Activated CD4-positive, alpha-beta T cell treated with anti-CD3 and anti-CD28 coated beads, Interleukin-2, amount 50 U/mL, for 4 hours (primary cell): ENCODE results near the gene SETBP1.
"Not testable (repeated sequence)": the region's sequence is repeated elsewhere in the genome, so short reads cannot be mapped to it uniquely, and the experiment has no call there.

Experiments used
- DNase-seq, 2 experiments: peaks; one replicate each; pipeline ENCODE4 v3.0.0-alpha.2; 2020

The SETBP1 gene

GRCh38 chr18:44795241-44795640, 114.6 kb downstream of the SETBP1 start:
- DNase-seq: no peak

DNA sequence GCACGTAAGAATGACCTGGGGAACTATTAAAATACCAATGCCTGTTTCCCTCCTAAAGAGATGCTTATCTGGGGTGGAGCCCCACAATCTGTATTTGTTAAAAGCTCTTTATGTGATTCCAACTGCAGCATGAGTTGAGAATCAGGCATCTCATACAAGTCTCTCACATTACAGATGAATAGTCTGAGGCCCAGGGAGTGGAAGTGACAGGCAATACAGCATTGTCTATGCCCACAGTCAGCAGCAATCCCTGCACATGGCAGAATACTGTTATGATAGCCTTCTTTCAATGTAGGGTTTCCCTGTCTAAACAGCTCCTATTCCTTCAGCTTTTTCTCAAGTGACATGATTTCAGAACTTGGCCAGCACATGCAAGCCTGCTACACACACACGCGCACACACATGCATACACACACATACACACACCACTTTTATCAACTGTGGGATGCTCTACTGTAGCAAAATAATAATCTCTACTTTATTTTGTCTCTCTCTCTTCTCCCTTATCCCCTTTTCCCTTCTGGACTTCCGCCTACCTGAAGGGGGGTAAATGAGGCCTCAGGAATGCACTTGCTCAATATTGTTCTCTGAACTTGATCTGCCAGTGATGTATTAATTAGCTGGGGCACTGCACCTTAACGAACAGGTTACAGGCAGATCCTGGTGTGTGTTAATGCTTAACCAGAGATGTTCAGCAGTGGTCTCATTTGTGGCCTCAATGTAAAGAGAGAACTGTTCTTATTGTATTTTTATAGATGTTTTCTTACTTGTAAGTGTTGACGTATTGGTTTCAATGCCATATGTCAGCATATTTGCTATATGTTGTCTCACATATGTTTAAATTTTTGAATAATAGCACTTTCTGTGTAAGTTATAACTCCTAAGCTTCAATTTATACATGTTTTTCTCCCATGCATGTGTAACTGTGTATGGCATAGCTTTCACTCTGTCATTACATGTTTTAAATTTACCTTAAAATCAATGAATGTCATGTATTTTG, 116.0 kb downstream of the SETBP1 start:
- no peak for DNase-seq

GRCh38 chr18:44798433-44799048, 117.9 kb downstream of the SETBP1 start:
- DNase-seq: no peak

DNA sequence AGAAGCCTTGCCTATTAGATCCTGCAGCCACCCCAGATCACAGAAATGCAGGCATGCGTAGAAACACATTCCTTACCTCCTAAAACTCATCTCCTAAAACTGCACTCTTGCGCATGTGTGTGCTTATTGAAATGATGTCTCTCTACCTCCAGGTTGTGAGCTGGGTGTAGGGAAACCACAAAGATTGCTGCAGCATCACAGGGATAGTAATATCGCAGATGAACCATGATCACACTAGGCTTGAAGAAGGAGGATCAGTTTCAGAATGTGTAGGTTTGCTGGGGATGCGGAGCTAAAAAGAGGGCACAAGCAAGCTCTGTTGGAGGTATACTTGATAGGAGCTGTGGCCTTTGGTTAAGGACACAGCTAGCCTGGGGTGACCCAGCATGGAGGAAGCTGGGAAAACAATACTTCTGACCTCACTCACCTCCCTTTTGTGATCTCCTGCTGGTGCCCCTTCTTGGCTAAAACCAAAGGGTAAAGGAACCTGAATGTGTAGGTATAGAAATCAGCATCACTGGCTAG, 118.8 kb downstream of the SETBP1 start:
- DNase-seq: no peak

GRCh38 chr18:44799907-44800421, 119.3 kb downstream of the SETBP1 start:
- no peak for DNase-seq

DNA sequence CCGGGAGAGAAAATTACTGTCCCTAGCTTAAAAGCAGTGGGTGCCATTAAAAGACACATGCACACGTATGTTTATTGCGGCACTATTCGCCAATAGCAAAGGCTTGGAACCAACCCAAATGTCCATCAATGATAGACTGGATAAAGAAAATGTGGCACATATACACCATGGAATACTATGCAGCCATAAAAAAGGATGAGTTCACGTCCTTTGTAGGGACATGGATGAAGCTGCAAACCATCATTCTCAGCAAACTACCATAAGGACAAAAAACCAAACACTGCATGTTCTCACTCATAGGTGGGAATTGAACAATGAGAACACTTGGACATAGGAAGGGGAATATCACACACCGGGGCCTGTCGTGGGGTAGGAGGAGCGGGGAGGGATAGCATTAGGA, 120.1 kb downstream of the SETBP1 start:
- DNase-seq: not testable (repeated sequence)

GRCh38 chr18:44801781-44802180, 121.1 kb downstream of the SETBP1 start:
- no peak for DNase-seq

GRCh38 chr18:44802508-44802907, 121.8 kb downstream of the SETBP1 start:
- DNase-seq: no peak

GRCh38 chr18:44803019-44803650, 122.4 kb downstream of the SETBP1 start:
- DNase-seq: no peak

DNA sequence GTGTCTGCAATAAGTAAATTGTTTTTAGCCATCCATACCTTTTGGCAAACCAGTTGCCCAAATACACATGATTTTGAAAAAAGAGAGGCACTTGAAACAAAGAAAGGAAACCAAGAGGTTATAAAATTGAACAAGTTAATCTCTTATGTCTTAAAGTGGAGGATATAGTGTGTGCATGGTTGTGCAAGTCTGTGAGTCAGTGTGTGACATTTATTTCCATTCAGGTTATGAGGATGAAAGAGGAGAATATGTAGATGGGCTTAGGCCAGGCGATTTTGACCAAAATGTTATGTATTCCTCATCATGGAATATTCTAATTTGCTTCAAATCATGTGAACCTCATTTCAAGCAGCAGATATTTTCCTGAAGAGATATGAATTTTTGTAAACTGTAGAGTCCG, 123.3 kb downstream of the SETBP1 start:
- DNase-seq: no peak

GRCh38 chr18:44805176-44805575, 124.5 kb downstream of the SETBP1 start:
- no peak for DNase-seq

- DNase-seq: no peak
Measured at GRCh38 chr18:44805643-44806042, 125.0 kb downstream of the SETBP1 start.

DNA sequence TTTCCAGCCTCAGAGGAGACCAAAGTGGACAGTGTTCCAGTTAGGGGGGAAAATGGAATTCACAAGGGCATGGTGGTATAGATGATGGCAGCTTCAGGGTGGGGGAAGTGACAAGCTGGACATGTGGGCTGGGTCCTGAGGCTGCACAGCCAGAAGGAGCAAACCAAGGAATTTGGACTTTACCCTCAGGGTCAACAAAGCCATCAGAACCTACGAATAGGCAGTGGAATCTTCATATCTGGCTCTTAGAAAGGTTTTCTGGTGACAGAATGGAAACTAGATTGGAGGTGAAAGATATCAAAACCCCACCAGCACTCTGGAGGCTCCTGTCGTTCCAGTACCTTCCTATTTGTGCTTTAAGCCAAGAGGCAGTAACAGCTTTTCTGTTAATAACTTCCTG, 127.1 kb downstream of the SETBP1 start:
- DNase-seq: no peak

GRCh38 chr18:44811572-44812125, 131.0 kb downstream of the SETBP1 start:
- no peak for DNase-seq

DNA sequence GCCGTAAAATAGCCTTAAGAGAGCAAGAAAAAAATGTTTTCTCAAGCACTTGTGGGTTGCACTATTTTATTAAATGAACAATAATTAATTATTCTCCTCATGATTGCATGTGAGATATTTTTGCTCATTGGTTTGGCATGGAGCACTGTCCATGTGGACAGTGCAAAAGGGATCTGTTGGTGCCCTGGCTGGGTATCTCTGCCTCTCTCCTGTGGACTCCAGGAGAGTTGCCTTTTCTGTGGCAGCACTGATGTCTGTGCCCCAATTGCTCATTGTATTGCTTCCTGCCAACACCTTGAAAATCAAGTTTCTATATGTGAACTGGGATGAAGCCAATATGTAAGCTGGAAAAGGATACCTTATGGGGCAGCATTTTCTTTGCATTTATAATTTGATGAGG, 131.7 kb downstream of the SETBP1 start:
- DNase-seq: no peak

DNA sequence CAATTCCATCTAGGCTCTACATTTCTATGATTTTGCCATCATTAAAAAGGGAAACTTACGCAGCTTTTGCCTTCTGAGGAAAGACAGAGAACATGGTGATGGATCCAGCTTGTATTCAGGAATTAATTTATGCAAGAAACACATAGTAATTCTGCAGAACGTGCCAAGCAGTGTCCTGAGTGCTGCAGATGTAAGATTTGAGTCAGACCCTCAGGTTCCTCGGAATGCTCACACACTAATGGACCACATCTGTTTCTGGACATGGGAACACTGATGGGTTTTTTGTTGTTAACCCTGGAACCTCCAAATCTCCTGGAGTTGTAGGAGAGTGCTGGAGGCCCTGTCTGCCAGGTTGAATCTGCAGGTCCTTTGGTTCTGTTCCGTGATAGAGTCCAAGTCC, 132.9 kb downstream of the SETBP1 start:
- DNase-seq: no peak

DNA sequence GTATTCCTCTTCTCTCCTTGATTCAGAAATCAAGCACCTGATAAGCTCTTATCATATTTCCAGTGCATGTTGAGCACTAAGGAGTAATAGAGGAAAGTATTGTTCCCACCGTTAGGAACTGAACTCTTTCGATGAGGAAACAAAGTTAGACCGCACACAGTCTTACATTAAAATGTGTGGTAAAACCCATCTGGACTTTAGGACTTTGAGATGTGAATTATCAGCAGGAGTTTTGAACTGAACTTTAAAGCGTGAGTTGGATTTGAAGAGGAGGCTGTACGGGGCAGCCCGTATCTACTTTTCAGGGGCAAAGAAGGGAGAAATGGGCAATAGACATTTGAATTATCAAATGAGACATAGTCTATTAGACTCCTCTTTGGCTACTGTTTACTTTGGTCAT, 134.4 kb downstream of the SETBP1 start:
- no peak for DNase-seq

DNA sequence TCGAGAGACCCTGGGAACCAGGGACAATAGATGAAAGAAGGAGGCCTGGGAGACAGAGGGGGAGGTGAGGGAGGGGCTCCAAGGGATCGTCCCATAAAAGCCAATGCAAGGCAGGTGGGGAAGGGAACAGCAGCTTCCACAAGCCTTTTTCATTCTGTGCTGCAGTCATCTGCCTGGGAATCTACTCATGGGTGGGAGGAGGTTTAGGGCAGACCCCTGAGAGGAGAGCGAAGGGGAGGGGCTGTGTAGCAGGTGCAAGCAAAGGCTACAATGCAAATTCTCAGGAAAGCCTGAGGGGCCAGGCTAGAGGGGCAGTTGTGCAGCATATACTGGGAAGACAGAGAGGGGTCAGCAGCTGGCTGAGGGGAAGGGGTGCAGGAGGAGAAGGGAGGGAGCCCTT, 135.4 kb downstream of the SETBP1 start:
- DNase-seq: no peak

DNA sequence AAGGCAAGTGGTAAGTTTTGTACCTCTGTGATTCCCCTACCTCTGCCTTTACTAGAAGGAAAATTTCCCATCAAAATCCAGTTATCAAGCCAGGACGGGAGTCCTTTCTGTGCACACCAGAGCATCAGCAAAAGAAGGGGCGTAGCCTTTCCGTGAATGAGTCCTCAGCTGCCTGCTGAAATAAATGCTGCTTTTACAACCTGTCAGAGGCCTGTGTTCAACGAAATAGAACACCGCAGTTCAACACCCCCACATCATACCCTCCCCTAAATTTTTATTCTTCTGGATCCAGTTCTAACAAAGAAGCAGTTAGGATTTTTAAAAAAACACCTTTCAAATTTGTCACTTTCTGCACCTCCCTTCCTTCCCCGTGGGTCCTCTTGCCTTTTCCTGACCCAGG, 135.8 kb downstream of the SETBP1 start:
- DNase-seq: no peak

GRCh38 chr18:44817831-44818473, 137.3 kb downstream of the SETBP1 start:
- no peak for DNase-seq

GRCh38 chr18:44818668-44819403, 138.1 kb downstream of the SETBP1 start:
- no peak for DNase-seq
